Lower leg skin (tissue), 4 donors: ENCODE results near the gene AGO4. TPM values are rescaled to one million over a fixed set of nuclear protein-coding genes. Genes with fewer than 3 reads are reported as not detected.

Source experiments
- DNase-seq, 2 donors: peaks; one replicate each; pipeline ENCODE4 v3.0.0-alpha.2; 2019; ENCODE audit warnings: low spot score in 2 of 2
- H3K4me3 ChIP-seq: fragments of 200-600 bp; sonication (generic); 2 replicates; pipeline ENCODE4 v1.5.1; 2017; ENCODE audit warnings: mild to moderate bottlenecking, low read depth; ENCODE audit not compliant: poor library complexity, severe bottlenecking
- CTCF ChIP-seq, 3 donors: fragments of 450-650 bp; IDR thresholded peaks; one replicate each; pipeline ENCODE4 v1.5.1; 2016; ENCODE audit warnings: antibody characterized with exemption in 3 of 3, mild to moderate bottlenecking in 3 of 3, moderate library complexity in 2 of 3
- POLR2A ChIP-seq, 2 donors: fragments of 450-650 bp; IDR thresholded peaks; one replicate each; pipeline ENCODE4 v1.6.1; 2016 to 2017; ENCODE audit warnings: antibody characterized with exemption in 2 of 2, mild to moderate bottlenecking in 1 of 2, moderate library complexity in 1 of 2
- WGBS, 2 donors: methylation state at CpG; one replicate each; pipeline ENCODE4 v1.1.5; 2018; 5-methylcytosine and 5-hydroxymethylcytosine counted together
- intact Hi-C: fragments of 100-400 bp; cut with DNase I; formaldehyde crosslinking; loops from one replicate; pipeline ENCODE4 v1.15.0; 2023; ENCODE audit warnings: low total_unique reads
- total RNA-seq, 4 donors: library from RNA; depleted of rRNA; stranded (reverse); fragments of >200 nt; gene quantifications; one replicate each; pipeline ENCODE4 v1.1.0, GENCODE V29; 2016

Gene AGO4
- total RNA-seq, 4 donors from 2014 or later, result 28.1 to 40.3 (median 34.6) TPM

DNA sequence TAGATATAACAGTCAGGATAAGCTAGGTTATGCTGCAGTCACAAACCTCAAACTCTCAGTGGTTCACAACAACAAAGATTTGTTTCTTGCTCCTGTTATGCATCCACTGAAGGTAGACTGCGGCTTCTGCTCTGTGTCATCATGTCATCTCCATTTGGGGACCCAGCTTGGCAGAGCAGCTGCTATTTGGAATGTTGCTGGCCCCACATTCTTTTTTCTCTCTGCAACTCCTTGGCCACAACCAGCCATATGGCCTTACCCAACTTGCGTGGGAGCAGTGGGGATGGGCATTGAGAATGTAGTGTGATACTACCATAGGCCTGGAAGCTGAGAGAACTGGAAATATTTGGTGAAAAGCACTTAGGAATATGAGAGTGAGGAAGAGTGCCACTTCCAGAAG is 26.4 kb downstream of the AGO4 start:
- no peak overlapping the region for H3K4me3 ChIP-seq
- intact Hi-C loops, result no loop called here
- no peak for DNase-seq
- WGBS, 2 donors, result 85 to 90% methylated on average over 2 of the region's 2 CpGs
- TF ChIP-seq POLR2A (IDR thresholded peaks at IDR 0.05) (no peak), CTCF (IDR thresholded peaks at IDR 0.05) (no peak)

- TF ChIP-seq CTCF (IDR thresholded peaks at IDR 0.05), result no peak
- TF ChIP-seq POLR2A (IDR thresholded peaks at IDR 0.05), result no peak
- 29 to 50% methylated on average over 2 of the region's 2 CpGs for WGBS, 2 donors
- intact Hi-C loops, result no loop called here
Observed at GRCh38 chr1:35835398-35835797, 27.6 kb downstream of the AGO4 start.

GRCh38 chr1:35836734-35837133 is 28.9 kb downstream of the AGO4 start:
- DNase-seq, result no peak
- TF ChIP-seq POLR2A (IDR thresholded peaks at IDR 0.05), result no peak
- no peak for TF ChIP-seq CTCF (IDR thresholded peaks at IDR 0.05)
- intact Hi-C loops, result no loop called here
- no peak overlapping the region for H3K4me3 ChIP-seq
- WGBS, 2 donors, result 97 to 100% methylated on average over 1 of the region's 1 CpG

More at GRCh38 chr1:35835398-35835797, 27.6 kb downstream of the AGO4 start:
- no peak for DNase-seq
- H3K4me3 ChIP-seq, result no peak overlapping the region

DNA sequence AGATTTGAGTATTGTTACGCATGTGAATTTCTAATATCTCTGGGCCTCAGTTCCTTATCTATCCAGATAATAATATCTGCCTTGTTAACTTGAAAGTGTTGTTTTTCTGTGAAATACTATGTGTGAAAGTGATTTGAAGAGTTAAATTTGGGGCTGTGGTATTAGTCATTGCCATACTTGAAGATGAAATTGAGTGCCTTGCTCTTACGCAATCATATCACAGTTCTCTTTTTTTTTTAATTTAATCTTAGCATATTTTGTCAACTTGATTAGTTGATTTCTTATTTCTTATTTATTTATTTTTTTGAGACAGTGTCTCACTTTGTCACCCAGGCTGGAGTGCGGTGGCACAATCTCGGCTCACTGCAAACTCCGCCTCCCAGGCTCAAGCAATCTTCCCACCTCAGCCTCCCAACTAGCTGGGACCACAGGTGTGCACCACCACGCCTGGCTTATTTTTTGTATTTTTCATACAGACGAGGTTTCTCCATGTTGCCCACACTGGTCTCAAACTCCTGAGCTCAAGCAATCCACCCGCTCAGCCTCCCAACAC is 31.0 kb downstream of the AGO4 start:
- no peak for DNase-seq
- 93 to 95% methylated on average over 8 of the region's 8 CpGs for WGBS, 2 donors
- no peak for TF ChIP-seq POLR2A (IDR thresholded peaks at IDR 0.05)
- TF ChIP-seq CTCF (IDR thresholded peaks at IDR 0.05), result no peak
- no peak overlapping the region for H3K4me3 ChIP-seq
- intact Hi-C loops, result no loop called here

DNA sequence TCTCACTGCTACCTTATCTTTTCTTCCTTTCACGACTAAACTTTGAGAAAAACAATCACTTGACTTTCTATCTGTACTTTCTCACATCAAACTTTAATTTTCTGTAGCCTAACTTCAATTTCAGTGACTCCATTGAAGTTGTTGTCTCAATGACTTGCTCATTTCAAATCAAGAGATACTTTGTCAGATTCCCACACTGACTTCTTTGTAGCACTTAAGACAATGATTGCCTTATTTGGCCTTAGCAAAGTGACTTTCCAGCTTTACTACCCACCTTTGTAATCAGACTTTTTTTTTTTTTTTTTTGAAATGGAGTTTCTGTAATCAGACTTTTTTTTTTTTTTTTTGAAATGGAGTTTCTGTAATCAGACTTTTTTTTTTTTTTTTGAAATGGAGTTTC is 37.0 kb downstream of the AGO4 start:
- intact Hi-C loops, result no loop called here
- 59 to 81% methylated on average over 1 of the region's 1 CpG for WGBS, 2 donors

More for the DNA sequence above, 37.0 kb downstream of the AGO4 start:
- DNase-seq, result no peak
- no peak overlapping the region for H3K4me3 ChIP-seq
- no peak for TF ChIP-seq POLR2A (IDR thresholded peaks at IDR 0.05)
- no peak for TF ChIP-seq CTCF (IDR thresholded peaks at IDR 0.05)
